A673 (cell line): ENCODE data around the gene HSPB8. TPM values are rescaled to one million over a fixed set of nuclear protein-coding genes. Genes with fewer than 3 reads are reported as not detected.

Experiments used
- BruUV-seq: library from RNA; stranded (reverse); fragments of 400-500 nt; replicated peaks from 2 replicates; lab custom pipeline; 2021; lab: Mats Ljungman, UMichigan
- CTCF ChIA-PET: fragments of 300-600 bp; sonication (Branson Sonifier 250); formaldehyde crosslinking; loops from one replicate; lab custom pipeline; 2022; ENCODE audit warnings: antibody characterized with exemption; lab: Charles Lee
- POLR2A ChIA-PET: fragments of 300-600 bp; sonication (Branson Sonifier 250); formaldehyde crosslinking; loops from one replicate; lab custom pipeline; 2022; ENCODE audit warnings: antibody characterized with exemption; ENCODE audit not compliant: low non-redundant PET; lab: Charles Lee
- DNase-seq: peaks from one replicate; pipeline ENCODE4 v3.0.0-alpha.2; 2015; ENCODE audit warnings: low spot score
- H3K27ac ChIP-seq: fragments of 200-600 bp; sonication (generic); 2 replicates; pipeline ENCODE4 v1.5.1; 2016; ENCODE audit warnings: mixed run types, low read depth, mild to moderate bottlenecking, mixed read lengths, antibody characterized with exemption, low read length; ENCODE audit not compliant: poor library complexity, severe bottlenecking
- H3K27me3 ChIP-seq: fragments of 200-600 bp; sonication (generic); replicated peaks from 2 replicates; pipeline ENCODE4 v1.6.1; 2017; ENCODE audit warnings: mixed run types, low read depth, mild to moderate bottlenecking, mixed read lengths, antibody characterized with exemption, low read length; ENCODE audit not compliant: insufficient read depth, poor library complexity
- H3K36me3 ChIP-seq: fragments of 200-600 bp; sonication (generic); 2 replicates; pipeline ENCODE4 v1.6.1; 2016; ENCODE audit warnings: mixed run types, mild to moderate bottlenecking, mixed read lengths, antibody characterized with exemption, low read length; ENCODE audit not compliant: insufficient read depth, poor library complexity, severe bottlenecking
- H3K4me1 ChIP-seq: fragments of 200-600 bp; sonication (generic); 2 replicates; pipeline ENCODE4 v1.6.1; 2017; ENCODE audit warnings: mixed run types, mild to moderate bottlenecking, mixed read lengths, antibody characterized with exemption, low read length; ENCODE audit not compliant: insufficient read depth, poor library complexity, severe bottlenecking
- H3K4me3 ChIP-seq: fragments of 200-600 bp; sonication (generic); 2 replicates; pipeline ENCODE4 v1.5.1; 2016; ENCODE audit warnings: low read depth, mixed run types, mild to moderate bottlenecking, mixed read lengths, low read length; ENCODE audit not compliant: poor library complexity, severe bottlenecking
- H3K9me3 ChIP-seq: fragments of 200-600 bp; sonication (generic); 2 replicates; pipeline ENCODE4 v1.6.1; 2016; ENCODE audit warnings: mixed run types, low read depth, mild to moderate bottlenecking, mixed read lengths, antibody characterized with exemption, low read length; ENCODE audit not compliant: poor library complexity, severe bottlenecking
- CTCF ChIP-seq: fragments of 300-800, 200-600 bp; sonication (generic); conservative IDR thresholded peaks from 2 replicates; pipeline ENCODE4 v1.5.1; 2017; ENCODE audit warnings: low read depth, mild to moderate bottlenecking, antibody characterized with exemption, low read length, moderate library complexity, mixed read lengths
- EZH2 ChIP-seq: fragments of 200-600 bp; sonication (generic); IDR thresholded peaks from 2 replicates; pipeline ENCODE4 v1.6.1; 2017; ENCODE audit warnings: borderline replicate concordance, low read depth, mild to moderate bottlenecking, mixed read lengths, antibody characterized with exemption, low read length; ENCODE audit not compliant: poor library complexity, severe bottlenecking
- intact Hi-C: fragments of 100-400 bp; cut with micrococcal nuclease; formaldehyde crosslinking; loops from one replicate; pipeline ENCODE4 v1.10.0; 2022; ENCODE audit not compliant: unreplicated experiment
- total RNA-seq: library from RNA; stranded (reverse); gene quantifications from 2 replicates; pipeline ENCODE4 v1.2.3, GENCODE V29; 2021

Gene HSPB8
- total RNA-seq, 1 experiment from 2014 or later: 0.13 TPM

GRCh38 chr12:119158402-119158801 is 20.3 kb upstream of the HSPB8 start:
- intact Hi-C loops: no loop called here
- H3K4me1 ChIP-seq: no peaks in the 10 kb centered on the region
- H3K27ac ChIP-seq: no peak overlapping the region
- no peak for TF ChIP-seq EZH2
- peaks cover 36% of the 10 kb centered on the region for H3K27me3 ChIP-seq
- POLR2A ChIA-PET: no interaction called here
- H3K4me3 ChIP-seq: no peak overlapping the region
- DNase-seq: no peak
- no peaks in the 10 kb centered on the region for H3K36me3 ChIP-seq
- CTCF ChIA-PET: no interaction called here
- BruUV-seq: no TSS peak
- H3K9me3 ChIP-seq: no peaks in the 10 kb centered on the region

DNA sequence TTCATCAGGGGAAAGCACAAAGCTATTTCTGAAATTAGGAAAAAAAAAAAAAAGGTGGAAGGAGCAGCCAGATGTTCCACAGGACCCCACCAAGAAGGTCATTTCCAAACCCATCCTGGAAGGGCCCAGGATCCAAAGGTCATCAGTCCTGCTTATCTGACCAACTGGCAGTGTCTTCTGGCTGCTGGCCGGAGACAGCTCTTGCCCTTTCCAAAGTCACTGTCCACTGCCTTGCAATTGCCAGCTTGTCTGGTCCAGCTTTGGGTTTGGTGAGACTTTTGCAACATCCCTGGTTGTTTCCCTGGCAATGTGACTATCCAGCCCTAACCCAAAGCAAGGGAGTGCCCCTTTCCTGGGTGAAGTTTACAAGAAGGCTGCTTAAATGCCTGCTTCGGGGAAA is 18.9 kb upstream of the HSPB8 start:
- Histone ChIP-seq H3K4me1 (no peaks in the 10 kb centered on the region), H3K9me3 (no peaks in the 10 kb centered on the region), H3K4me3 (no peak overlapping the region), H3K36me3 (no peaks in the 10 kb centered on the region), H3K27ac (no peak overlapping the region), H3K27me3 (peaks cover 43% of the 10 kb centered on the region)
- no TSS peak for BruUV-seq
- DNase-seq: no peak
- POLR2A ChIA-PET: no interaction called here
- CTCF ChIA-PET: no interaction called here
- intact Hi-C loops: no loop called here
- TF ChIP-seq EZH2 (no peak), CTCF (no peak)

DNA sequence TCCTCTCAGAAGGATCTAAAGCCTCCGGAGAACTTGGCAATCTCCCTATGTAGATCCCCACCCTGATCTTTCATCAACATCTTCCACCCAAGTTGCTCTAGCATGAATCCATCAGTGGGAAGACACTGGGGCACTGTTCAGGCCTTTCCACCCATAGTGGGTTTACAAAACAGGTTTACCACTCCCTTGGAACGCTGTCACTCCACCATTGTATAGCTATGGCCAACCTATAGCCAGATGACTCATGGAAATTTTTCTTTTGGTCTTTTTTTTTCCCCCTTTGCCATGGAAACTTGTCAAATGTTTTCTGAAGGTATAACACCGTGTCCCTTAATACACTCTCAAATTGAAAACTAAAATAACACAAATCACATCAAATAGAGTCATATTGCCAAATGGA is 10.8 kb upstream of the HSPB8 start:
- DNase-seq: no peak
- ChIA-PET POLR2A (interaction anchor here (0.7 kb wide), 1 partner anchor 139 kb away, joined by 7 read pairs; no protein-coding TSS in a partner anchor), CTCF (no interaction called here)
- Histone ChIP-seq H3K27ac (no peak overlapping the region), H3K36me3 (no peaks in the 10 kb centered on the region), H3K4me3 (no peak overlapping the region), H3K9me3 (no peaks in the 10 kb centered on the region), H3K27me3 (peaks cover 75% of the 10 kb centered on the region), H3K4me1 (no peaks in the 10 kb centered on the region)
- TF ChIP-seq EZH2: no peak
- no peak for TF ChIP-seq CTCF
- no TSS peak for BruUV-seq
- intact Hi-C loops: no loop called here

GRCh38 chr12:119168721-119169120 is 10.0 kb upstream of the HSPB8 start:
- no peaks in the 10 kb centered on the region for H3K4me1 ChIP-seq
- peaks cover 80% of the 10 kb centered on the region for H3K27me3 ChIP-seq
- TF ChIP-seq CTCF (no peak), EZH2 (no peak)
- DNase-seq: no peak
- ChIA-PET POLR2A (no interaction called here), CTCF (no interaction called here)
- no TSS peak for BruUV-seq
- H3K36me3 ChIP-seq: no peaks in the 10 kb centered on the region
- H3K9me3 ChIP-seq: no peaks in the 10 kb centered on the region
- intact Hi-C loops: no loop called here
- H3K4me3 ChIP-seq: no peak overlapping the region
- no peak overlapping the region for H3K27ac ChIP-seq
